ENCODE measurements around the gene ARHGAP10.
A peak's percentile ranks its signal among the peaks of the same experiment; 100 is the strongest.

The ARHGAP10 gene

GRCh38 chr4:148017801-148018200, 285.9 kb downstream of the ARHGAP10 start:
- Histone ChIP-seq H3K27me3 (ENCODE audit: control insufficient read depth in 5 of 5, insufficient read depth in 4 of 5, low read length in 5 of 5) (no peaks in the 10 kb centered on the region), H3K27ac (ENCODE audit: low read depth, low read length) (no peak overlapping the region), H3K36me3 (ENCODE audit: control insufficient read depth in 5 of 5, insufficient read depth in 5 of 5, low read length in 5 of 5) (no peaks in the 10 kb centered on the region), H3K4me1 (ENCODE audit: control insufficient read depth in 5 of 5, insufficient read depth in 5 of 5, low read length in 5 of 5) (peaks cover 0 to 26% (median 24%) of the 10 kb centered on the region in 5 donors), H3K9me3 (ENCODE audit: control insufficient read depth in 5 of 5, low read length in 5 of 5) (no peaks in the 10 kb centered on the region), H3K9ac (ENCODE audit: low read length in 5 of 5) (no peak overlapping the region), H3K4me3 (ENCODE audit: low read depth in 1 of 5, low read length in 5 of 5) (no peak overlapping the region)

- no peak overlapping the region for H3K27ac ChIP-seq (ENCODE audit: low read depth, low read length)
- peaks cover 5 to 48% (median 42%) of the 10 kb centered on the region in 5 donors for H3K4me1 ChIP-seq (ENCODE audit: control insufficient read depth in 5 of 5, insufficient read depth in 5 of 5, low read length in 5 of 5)
- H3K9ac ChIP-seq (ENCODE audit: low read length in 5 of 5) = peak overlapping the region in 1 of 5 donors; percentile 20
- H3K9me3 ChIP-seq (ENCODE audit: control insufficient read depth in 5 of 5, low read length in 5 of 5) = no peaks in the 10 kb centered on the region
- no peaks in the 10 kb centered on the region for H3K27me3 ChIP-seq (ENCODE audit: control insufficient read depth in 5 of 5, insufficient read depth in 4 of 5, low read length in 5 of 5)
- H3K36me3 ChIP-seq (ENCODE audit: control insufficient read depth in 5 of 5, insufficient read depth in 5 of 5, low read length in 5 of 5) = peaks cover 0 to 4% (median 0%) of the 10 kb centered on the region in 5 donors
- no peak overlapping the region for H3K4me3 ChIP-seq (ENCODE audit: low read depth in 1 of 5, low read length in 5 of 5)
Observed at GRCh38 chr4:148021686-148022085, 289.8 kb downstream of the ARHGAP10 start.

DNA sequence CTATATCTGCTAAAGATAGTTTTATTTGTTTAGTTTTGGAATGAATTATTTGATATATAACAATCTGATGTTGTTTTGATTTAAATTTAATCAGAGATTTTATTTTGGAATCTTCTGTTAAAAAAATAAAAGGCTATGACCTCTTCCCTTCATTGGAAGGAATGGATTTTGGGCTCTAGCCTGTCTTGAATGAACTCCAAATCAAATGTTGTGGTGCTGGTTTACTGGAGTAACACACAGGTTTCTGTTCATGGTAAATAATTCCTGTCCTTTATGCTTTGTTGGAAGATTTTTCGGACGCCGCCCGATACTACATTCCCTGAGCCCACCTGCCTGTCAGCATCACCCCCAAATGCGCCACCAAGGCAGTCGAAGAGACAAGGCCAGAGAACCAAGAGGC, 291.1 kb downstream of the ARHGAP10 start:
- H3K9ac ChIP-seq (ENCODE audit: low read length in 5 of 5) = peak overlapping the region; percentile 18 to 68 (median 58)
- H3K4me3 ChIP-seq (ENCODE audit: low read depth in 1 of 5, low read length in 5 of 5) = peak overlapping the region; percentile 15 to 55 (median 47)
- H3K9me3 ChIP-seq (ENCODE audit: control insufficient read depth in 5 of 5, low read length in 5 of 5) = no peaks in the 10 kb centered on the region
- H3K27ac ChIP-seq (ENCODE audit: low read depth, low read length) = peak overlapping the region; percentile 74
- H3K4me1 ChIP-seq (ENCODE audit: control insufficient read depth in 5 of 5, insufficient read depth in 5 of 5, low read length in 5 of 5) = peaks cover 5 to 44% (median 38%) of the 10 kb centered on the region in 5 donors
- H3K27me3 ChIP-seq (ENCODE audit: control insufficient read depth in 5 of 5, insufficient read depth in 4 of 5, low read length in 5 of 5) = no peaks in the 10 kb centered on the region
- peaks cover 0 to 4% (median 0%) of the 10 kb centered on the region in 5 donors for H3K36me3 ChIP-seq (ENCODE audit: control insufficient read depth in 5 of 5, insufficient read depth in 5 of 5, low read length in 5 of 5)

- Histone ChIP-seq H3K27me3 (ENCODE audit: control insufficient read depth in 5 of 5, insufficient read depth in 4 of 5, low read length in 5 of 5) (no peaks in the 10 kb centered on the region), H3K9me3 (ENCODE audit: control insufficient read depth in 5 of 5, low read length in 5 of 5) (peaks cover 0 to 4% (median 0%) of the 10 kb centered on the region in 5 donors), H3K36me3 (ENCODE audit: control insufficient read depth in 5 of 5, insufficient read depth in 5 of 5, low read length in 5 of 5) (peaks cover 0 to 4% (median 0%) of the 10 kb centered on the region in 5 donors), H3K4me3 (ENCODE audit: low read depth in 1 of 5, low read length in 5 of 5) (peak overlapping the region; percentile 15 to 55 (median 47)), H3K4me1 (ENCODE audit: control insufficient read depth in 5 of 5, insufficient read depth in 5 of 5, low read length in 5 of 5) (peaks cover 5 to 37% (median 31%) of the 10 kb centered on the region in 5 donors), H3K27ac (ENCODE audit: low read depth, low read length) (peak overlapping the region; percentile 74), H3K9ac (ENCODE audit: low read length in 5 of 5) (peak overlapping the region; percentile 18 to 68 (median 58))
Observed at GRCh38 chr4:148023512-148024181, 291.8 kb downstream of the ARHGAP10 start.

- no peaks in the 10 kb centered on the region for H3K27me3 ChIP-seq (ENCODE audit: control insufficient read depth in 5 of 5, insufficient read depth in 4 of 5, low read length in 5 of 5)
- no peak overlapping the region for H3K9ac ChIP-seq (ENCODE audit: low read length in 5 of 5)
- no peak overlapping the region for H3K27ac ChIP-seq (ENCODE audit: low read depth, low read length)
- H3K36me3 ChIP-seq (ENCODE audit: control insufficient read depth in 5 of 5, insufficient read depth in 5 of 5, low read length in 5 of 5) = peaks cover 0 to 9% (median 0%) of the 10 kb centered on the region in 5 donors
- peaks cover 0 to 6% (median 0%) of the 10 kb centered on the region in 5 donors for H3K9me3 ChIP-seq (ENCODE audit: control insufficient read depth in 5 of 5, low read length in 5 of 5)
- H3K4me1 ChIP-seq (ENCODE audit: control insufficient read depth in 5 of 5, insufficient read depth in 5 of 5, low read length in 5 of 5) = peaks cover 5 to 39% (median 35%) of the 10 kb centered on the region in 5 donors
- no peak overlapping the region for H3K4me3 ChIP-seq (ENCODE audit: low read depth in 1 of 5, low read length in 5 of 5)
Observed at GRCh38 chr4:148025981-148026380, 294.1 kb downstream of the ARHGAP10 start.

GRCh38 chr4:148027201-148027600, 295.3 kb downstream of the ARHGAP10 start:
- no peak overlapping the region for H3K9ac ChIP-seq (ENCODE audit: low read length in 5 of 5)
- peaks cover 0 to 6% (median 0%) of the 10 kb centered on the region in 5 donors for H3K9me3 ChIP-seq (ENCODE audit: control insufficient read depth in 5 of 5, low read length in 5 of 5)
- peaks cover 5 to 31% (median 26%) of the 10 kb centered on the region in 5 donors for H3K4me1 ChIP-seq (ENCODE audit: control insufficient read depth in 5 of 5, insufficient read depth in 5 of 5, low read length in 5 of 5)
- H3K36me3 ChIP-seq (ENCODE audit: control insufficient read depth in 5 of 5, insufficient read depth in 5 of 5, low read length in 5 of 5) = peaks cover 0 to 9% (median 0%) of the 10 kb centered on the region in 5 donors
- H3K27me3 ChIP-seq (ENCODE audit: control insufficient read depth in 5 of 5, insufficient read depth in 4 of 5, low read length in 5 of 5) = no peaks in the 10 kb centered on the region
- H3K4me3 ChIP-seq (ENCODE audit: low read depth in 1 of 5, low read length in 5 of 5) = no peak overlapping the region
- H3K27ac ChIP-seq (ENCODE audit: low read depth, low read length) = no peak overlapping the region

DNA sequence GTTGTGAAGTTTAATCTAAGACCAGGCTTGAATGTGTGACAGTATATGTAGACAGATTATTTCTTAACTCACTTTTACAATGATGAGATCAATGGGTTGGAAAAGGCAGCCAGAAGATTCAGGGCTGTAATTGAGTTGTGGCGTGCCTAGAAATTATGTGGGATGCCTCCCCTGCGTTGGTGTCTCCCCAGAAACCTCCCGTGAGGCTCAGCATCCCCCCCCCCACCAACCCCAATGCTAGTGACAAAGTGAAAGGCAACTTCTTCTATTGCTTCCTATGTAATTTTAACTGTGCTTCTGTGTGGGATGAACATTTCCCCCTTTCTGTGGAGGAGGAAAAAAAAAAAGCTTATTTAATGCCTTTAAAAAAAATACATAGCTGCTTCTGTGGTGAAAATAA, 297.9 kb downstream of the ARHGAP10 start:
- H3K4me1 ChIP-seq (ENCODE audit: control insufficient read depth in 5 of 5, insufficient read depth in 5 of 5, low read length in 5 of 5) = peaks cover 0 to 7% (median 5%) of the 10 kb centered on the region in 5 donors
- no peak overlapping the region for H3K27ac ChIP-seq (ENCODE audit: low read depth, low read length)
- peaks cover 0 to 6% (median 0%) of the 10 kb centered on the region in 5 donors for H3K9me3 ChIP-seq (ENCODE audit: control insufficient read depth in 5 of 5, low read length in 5 of 5)
- no peaks in the 10 kb centered on the region for H3K27me3 ChIP-seq (ENCODE audit: control insufficient read depth in 5 of 5, insufficient read depth in 4 of 5, low read length in 5 of 5)
- H3K9ac ChIP-seq (ENCODE audit: low read length in 5 of 5) = no peak overlapping the region
- H3K4me3 ChIP-seq (ENCODE audit: low read depth in 1 of 5, low read length in 5 of 5) = no peak overlapping the region
- H3K36me3 ChIP-seq (ENCODE audit: control insufficient read depth in 5 of 5, insufficient read depth in 5 of 5, low read length in 5 of 5) = peaks cover 0 to 5% (median 4%) of the 10 kb centered on the region in 5 donors

DNA sequence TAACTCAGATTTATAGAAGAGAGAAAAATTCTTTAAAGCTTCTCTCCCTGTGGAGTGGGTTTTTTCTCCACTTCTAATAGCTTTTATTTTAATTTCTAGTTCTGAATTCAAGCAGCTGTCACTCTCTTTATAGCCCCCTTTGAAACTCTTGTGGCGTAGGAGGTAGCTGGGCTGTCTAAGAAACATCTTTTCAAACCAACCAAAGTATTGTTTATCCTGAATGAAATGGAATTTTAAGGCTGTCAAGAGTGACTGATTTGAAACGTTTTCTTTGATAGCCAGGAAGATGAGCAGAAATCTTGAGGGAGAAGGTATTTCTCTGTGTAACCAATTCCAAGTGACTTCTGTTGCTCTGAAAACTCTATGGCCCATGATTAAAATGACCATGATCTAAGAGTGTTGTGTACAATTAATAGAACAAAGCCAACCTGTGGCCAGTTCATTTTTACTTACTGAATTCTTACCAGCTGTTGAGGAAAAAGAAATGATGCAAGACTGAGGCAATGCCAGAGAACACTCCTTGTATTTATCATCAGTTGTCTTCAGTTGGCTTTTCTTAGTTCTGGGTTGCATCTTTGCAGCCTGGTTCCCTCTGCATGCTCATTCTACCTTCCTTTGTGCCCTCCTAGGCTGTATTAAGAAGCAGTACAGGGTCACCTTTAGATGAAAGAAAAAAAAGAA, 298.4 kb downstream of the ARHGAP10 start:
- peaks cover 0 to 5% (median 4%) of the 10 kb centered on the region in 5 donors for H3K36me3 ChIP-seq (ENCODE audit: control insufficient read depth in 5 of 5, insufficient read depth in 5 of 5, low read length in 5 of 5)
- H3K4me3 ChIP-seq (ENCODE audit: low read depth in 1 of 5, low read length in 5 of 5) = no peak overlapping the region
- no peak overlapping the region for H3K27ac ChIP-seq (ENCODE audit: low read depth, low read length)

GRCh38 chr4:148034813-148035212, 302.9 kb downstream of the ARHGAP10 start:
- Histone ChIP-seq H3K27me3 (ENCODE audit: control insufficient read depth in 5 of 5, insufficient read depth in 4 of 5, low read length in 5 of 5) (no peaks in the 10 kb centered on the region), H3K27ac (ENCODE audit: low read depth, low read length) (no peak overlapping the region), H3K4me3 (ENCODE audit: low read depth in 1 of 5, low read length in 5 of 5) (no peak overlapping the region)

More for the DNA sequence above, 298.4 kb downstream of the ARHGAP10 start:
- Histone ChIP-seq H3K9me3 (ENCODE audit: control insufficient read depth in 5 of 5, low read length in 5 of 5) (peaks cover 0 to 6% (median 0%) of the 10 kb centered on the region in 5 donors), H3K4me1 (ENCODE audit: control insufficient read depth in 5 of 5, insufficient read depth in 5 of 5, low read length in 5 of 5) (peaks cover 0 to 10% (median 3%) of the 10 kb centered on the region in 5 donors), H3K9ac (ENCODE audit: low read length in 5 of 5) (no peak overlapping the region), H3K27me3 (ENCODE audit: control insufficient read depth in 5 of 5, insufficient read depth in 4 of 5, low read length in 5 of 5) (no peaks in the 10 kb centered on the region)

More at GRCh38 chr4:148034813-148035212, 302.9 kb downstream of the ARHGAP10 start:
- H3K4me1 ChIP-seq (ENCODE audit: control insufficient read depth in 5 of 5, insufficient read depth in 5 of 5, low read length in 5 of 5) = peaks cover 0 to 11% (median 9%) of the 10 kb centered on the region in 5 donors
- peaks cover 0 to 5% (median 0%) of the 10 kb centered on the region in 5 donors for H3K36me3 ChIP-seq (ENCODE audit: control insufficient read depth in 5 of 5, insufficient read depth in 5 of 5, low read length in 5 of 5)
- no peaks in the 10 kb centered on the region for H3K9me3 ChIP-seq (ENCODE audit: control insufficient read depth in 5 of 5, low read length in 5 of 5)
- no peak overlapping the region for H3K9ac ChIP-seq (ENCODE audit: low read length in 5 of 5)

Data from subcutaneous abdominal adipose tissue (tissue), 5 donors.